T-helper 22 cell (primary cell): ENCODE results near the gene PRRT3.
"Not testable (repeated sequence)": the region's sequence is repeated elsewhere in the genome, so short reads cannot be mapped to it uniquely, and the experiment has no call there.

Experiments used
- DNase-seq: peaks from one replicate; pipeline ENCODE4 v3.0.0-alpha.2; 2020; ENCODE audit warnings: low read depth

Gene PRRT3

GRCh38 chr3:9897408-9898372 lies 54.5 kb downstream of the PRRT3 start:
- DNase-seq, result no peak

- not testable (repeated sequence) for DNase-seq
These were observed 55.3 kb downstream of the PRRT3 start for GRCh38 chr3:9896755-9897407.

GRCh38 chr3:9895715-9896114 lies 56.5 kb downstream of the PRRT3 start:
- not testable (repeated sequence) for DNase-seq
